ENCODE measurements around the gene GRID1.

The GRID1 gene

GRCh38 chr10:86249794-86250193, 116.8 kb downstream of the GRID1 start:
- TF ChIP-seq, protein P1, sequence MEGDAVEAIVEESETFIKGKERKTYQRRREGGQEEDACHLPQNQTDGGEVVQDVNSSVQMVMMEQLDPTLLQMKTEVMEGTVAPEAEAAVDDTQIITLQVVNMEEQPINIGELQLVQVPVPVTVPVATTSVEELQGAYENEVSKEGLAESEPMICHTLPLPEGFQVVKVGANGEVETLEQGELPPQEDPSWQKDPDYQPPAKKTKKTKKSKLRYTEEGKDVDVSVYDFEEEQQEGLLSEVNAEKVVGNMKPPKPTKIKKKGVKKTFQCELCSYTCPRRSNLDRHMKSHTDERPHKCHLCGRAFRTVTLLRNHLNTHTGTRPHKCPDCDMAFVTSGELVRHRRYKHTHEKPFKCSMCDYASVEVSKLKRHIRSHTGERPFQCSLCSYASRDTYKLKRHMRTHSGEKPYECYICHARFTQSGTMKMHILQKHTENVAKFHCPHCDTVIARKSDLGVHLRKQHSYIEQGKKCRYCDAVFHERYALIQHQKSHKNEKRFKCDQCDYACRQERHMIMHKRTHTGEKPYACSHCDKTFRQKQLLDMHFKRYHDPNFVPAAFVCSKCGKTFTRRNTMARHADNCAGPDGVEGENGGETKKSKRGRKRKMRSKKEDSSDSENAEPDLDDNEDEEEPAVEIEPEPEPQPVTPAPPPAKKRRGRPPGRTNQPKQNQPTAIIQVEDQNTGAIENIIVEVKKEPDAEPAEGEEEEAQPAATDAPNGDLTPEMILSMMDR (IDR thresholded peaks at IDR 0.05; ENCODE audit: unreplicated experiment in 3 of 3): no peak
- peaks cover 16% of the 10 kb centered on the region for H3K27me3 Mint-ChIP-seq (ENCODE audit: low read depth)
- H3K4me1 Mint-ChIP-seq: peaks cover 17% of the 10 kb centered on the region
- H3K4me3 Mint-ChIP-seq: no peak overlapping the region
- peaks cover 5% of the 10 kb centered on the region for H3K9me3 Mint-ChIP-seq
- H3K27ac Mint-ChIP-seq: no peak overlapping the region
- H3K36me3 Mint-ChIP-seq (ENCODE audit: low read depth): no peaks in the 10 kb centered on the region

GRCh38 chr10:86248062-86248461, 118.5 kb downstream of the GRID1 start:
- no peaks in the 10 kb centered on the region for H3K36me3 Mint-ChIP-seq (ENCODE audit: low read depth)
- H3K9me3 Mint-ChIP-seq: peaks cover 5% of the 10 kb centered on the region
- H3K4me1 Mint-ChIP-seq: peaks cover 8% of the 10 kb centered on the region
- TF ChIP-seq, protein P1 (IDR thresholded peaks at IDR 0.05; ENCODE audit: unreplicated experiment in 3 of 3): no peak
- H3K27me3 Mint-ChIP-seq (ENCODE audit: low read depth): peaks cover 21% of the 10 kb centered on the region
- no peak overlapping the region for H3K4me3 Mint-ChIP-seq
- H3K27ac Mint-ChIP-seq: no peak overlapping the region

- H3K27me3 Mint-ChIP-seq (ENCODE audit: low read depth): peaks cover 26% of the 10 kb centered on the region
- H3K4me1 Mint-ChIP-seq: peaks cover 5% of the 10 kb centered on the region
- TF ChIP-seq, protein P1 (IDR thresholded peaks at IDR 0.05; ENCODE audit: unreplicated experiment in 3 of 3): no peak
- H3K9me3 Mint-ChIP-seq: peaks cover 5% of the 10 kb centered on the region
- H3K36me3 Mint-ChIP-seq (ENCODE audit: low read depth): no peaks in the 10 kb centered on the region
- H3K27ac Mint-ChIP-seq: no peak overlapping the region
- H3K4me3 Mint-ChIP-seq: no peak overlapping the region
Observed at GRCh38 chr10:86247588-86247987, 119.0 kb downstream of the GRID1 start.

- TF ChIP-seq, protein P1 (IDR thresholded peaks at IDR 0.05; ENCODE audit: unreplicated experiment in 3 of 3): no peak
Observed at GRCh38 chr10:86247073-86247472, 119.5 kb downstream of the GRID1 start.

GRCh38 chr10:86246279-86246940, 120.2 kb downstream of the GRID1 start:
- TF ChIP-seq, protein P1 (IDR thresholded peaks at IDR 0.05; ENCODE audit: unreplicated experiment in 3 of 3): no peak
- Mint-ChIP-seq H3K27ac (no peak overlapping the region), H3K4me3 (no peak overlapping the region), H3K27me3 (ENCODE audit: low read depth) (peaks cover 25% of the 10 kb centered on the region), H3K4me1 (no peaks in the 10 kb centered on the region), H3K9me3 (peaks cover 5% of the 10 kb centered on the region), H3K36me3 (ENCODE audit: low read depth) (no peaks in the 10 kb centered on the region)

More at GRCh38 chr10:86247073-86247472, 119.5 kb downstream of the GRID1 start:
- Mint-ChIP-seq H3K36me3 (ENCODE audit: low read depth) (no peaks in the 10 kb centered on the region), H3K27me3 (ENCODE audit: low read depth) (peaks cover 26% of the 10 kb centered on the region), H3K4me3 (no peak overlapping the region), H3K9me3 (peaks cover 5% of the 10 kb centered on the region), H3K4me1 (no peaks in the 10 kb centered on the region), H3K27ac (no peak overlapping the region)

DNA sequence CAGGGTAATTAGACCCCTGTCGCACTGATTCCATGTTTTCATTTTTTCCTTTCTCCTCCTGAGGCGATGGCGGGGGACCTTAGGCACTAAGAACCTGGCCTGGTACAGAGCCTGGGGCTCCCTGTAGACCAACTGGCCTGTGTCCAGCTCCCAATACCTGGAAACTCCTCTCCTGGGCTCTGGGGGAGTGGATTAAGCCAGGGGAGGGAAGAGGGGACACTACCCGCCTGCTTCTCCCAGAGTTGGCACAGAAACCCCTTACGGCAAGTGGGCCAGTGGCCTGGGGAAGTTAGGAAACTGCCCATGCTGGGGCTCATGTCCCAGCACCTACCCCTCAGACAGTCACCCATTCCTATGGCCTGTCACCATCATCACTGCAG, 121.6 kb downstream of the GRID1 start:
- Mint-ChIP-seq H3K36me3 (ENCODE audit: low read depth) (no peaks in the 10 kb centered on the region), H3K4me3 (no peak overlapping the region), H3K4me1 (no peaks in the 10 kb centered on the region), H3K9me3 (peaks cover 2% of the 10 kb centered on the region), H3K27me3 (ENCODE audit: low read depth) (peaks cover 25% of the 10 kb centered on the region), H3K27ac (no peak overlapping the region)
- TF ChIP-seq, protein P1 (IDR thresholded peaks at IDR 0.05; ENCODE audit: unreplicated experiment in 3 of 3): no peak

Data from nephron (organoid).